ENCODE measurements around the gene MBTPS2. TPM values are rescaled to one million over a fixed set of nuclear protein-coding genes. Genes with fewer than 3 reads are reported as not detected.

MBTPS2 gene
- total RNA-seq, 1 experiment from 2014 or later: 5.2 TPM

GRCh38 chrX:21934414-21934813 lies 95.0 kb downstream of the MBTPS2 start:
- no peak for DNase-seq (ENCODE audit: low read depth)

Other genes with a start within 250 kb of the MBTPS2 start
- not detected in 2 replicates for gene KLHL34, start 181.3 kb upstream of the MBTPS2 start, total RNA-seq (2014; rRNA removed; shearing (Covaris generic))
- gene SMPX, start 81.5 kb upstream of the MBTPS2 start, total RNA-seq (2014; rRNA removed; shearing (Covaris generic)): not detected in 2 replicates
- 0.03 and 0.11 TPM in 2 replicates for gene YY2, start 16.4 kb downstream of the MBTPS2 start, total RNA-seq (2014; rRNA removed; shearing (Covaris generic))
- gene SMS, start 101.1 kb downstream of the MBTPS2 start, total RNA-seq (2014; rRNA removed; shearing (Covaris generic)): 344 and 384 TPM in 2 replicates
- gene PHEX, start 192.7 kb downstream of the MBTPS2 start, total RNA-seq (2014; rRNA removed; shearing (Covaris generic)): 0.18 and 1.1 TPM in 2 replicates